Femur (tissue), 1 donor: Measurements from ENCODE around the gene FEN1.

Experiments
- DNase-seq: peaks from one replicate; pipeline ENCODE4 v3.0.0-alpha.2; 2017

FEN1 gene

GRCh38 chr11:61827571-61828378 lies 35.1 kb downstream of the FEN1 start, which contains the start of gene FADS2:
TSS of gene FADS2 (plus strand) at chr11:61828300. CDS start at chr11:61828391, 91 bp downstream.
- peak; percentile 98 for DNase-seq

GRCh38 chr11:61828379-61828628 lies 35.6 kb downstream of the FEN1 start:
- peak; percentile 40 for DNase-seq

GRCh38 chr11:61828629-61829407 lies 36.1 kb downstream of the FEN1 start:
- peak; percentile 63 for DNase-seq

- no peak for DNase-seq
These were observed 37.1 kb downstream of the FEN1 start for GRCh38 chr11:61829806-61830205.

GRCh38 chr11:61830237-61831105 lies 37.8 kb downstream of the FEN1 start:
- DNase-seq = no peak

- no peak for DNase-seq
These were observed 39.5 kb downstream of the FEN1 start for GRCh38 chr11:61832207-61832606.

- DNase-seq = no peak
These were observed 40.0 kb downstream of the FEN1 start for GRCh38 chr11:61832754-61833153.

- DNase-seq = no peak
These were observed 40.8 kb downstream of the FEN1 start for GRCh38 chr11:61833471-61833870.

GRCh38 chr11:61833926-61834277 lies 41.2 kb downstream of the FEN1 start:
- no peak for DNase-seq

GRCh38 chr11:61834278-61835048 lies 41.8 kb downstream of the FEN1 start:
- peak; percentile 84 for DNase-seq

- DNase-seq = no peak
These were observed 43.5 kb downstream of the FEN1 start for GRCh38 chr11:61836193-61836592.

GRCh38 chr11:61837411-61838005 lies 44.8 kb downstream of the FEN1 start:
- DNase-seq = no peak

- DNase-seq = no peak
These were observed 45.8 kb downstream of the FEN1 start for GRCh38 chr11:61838501-61838900.

- no peak for DNase-seq
These were observed 46.2 kb downstream of the FEN1 start for GRCh38 chr11:61838921-61839320.

- no peak for DNase-seq
These were observed 47.0 kb downstream of the FEN1 start for GRCh38 chr11:61839742-61840141.

GRCh38 chr11:61840371-61840770 lies 47.7 kb downstream of the FEN1 start:
- no peak for DNase-seq

GRCh38 chr11:61841636-61842527 lies 49.2 kb downstream of the FEN1 start:
- DNase-seq = no peak

- DNase-seq = no peak
These were observed 49.8 kb downstream of the FEN1 start for GRCh38 chr11:61842528-61842820.

- peak; percentile 75 for DNase-seq
These were observed 52.3 kb downstream of the FEN1 start for GRCh38 chr11:61844909-61845565.

- no peak for DNase-seq
These were observed 53.8 kb downstream of the FEN1 start for GRCh38 chr11:61846362-61847020.
